ENCODE results near the gene AK2.

DNA sequence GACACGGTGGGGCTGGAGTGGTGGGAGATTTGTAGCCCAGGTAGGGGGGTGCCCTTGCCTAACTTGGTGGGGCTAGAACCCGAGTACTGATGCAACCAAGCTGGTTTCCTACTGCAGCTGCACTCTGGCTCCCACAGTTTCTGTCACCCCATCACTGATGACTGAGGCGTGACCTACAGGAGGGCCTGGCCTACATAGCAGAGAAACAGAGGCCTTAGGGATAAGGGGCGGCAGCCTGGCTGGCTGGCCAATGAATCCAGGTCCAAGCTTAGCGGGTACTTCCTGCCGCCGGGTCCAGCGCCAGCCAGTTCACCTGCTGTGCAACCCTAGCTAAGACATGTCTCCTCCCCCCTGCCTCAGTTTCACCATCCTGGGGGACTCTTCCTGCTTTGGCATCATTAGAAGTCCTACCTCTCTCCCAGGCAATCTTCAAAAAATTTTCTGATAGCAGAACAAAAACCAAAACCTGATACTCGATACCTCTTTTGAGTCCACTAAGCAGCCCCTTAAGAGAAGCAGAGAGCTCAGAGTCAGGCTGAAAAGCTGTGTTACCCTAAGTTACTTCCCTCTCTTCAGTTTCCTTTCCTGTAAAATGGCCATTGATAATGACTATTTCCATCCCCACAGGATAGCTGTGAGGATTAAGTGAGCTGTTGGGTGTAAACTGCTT is 44.7 kb downstream of the AK2 start:
- TF ChIP-seq EZH2 (IDR thresholded peaks at IDR 0.05; ENCODE audit: low read length, unreplicated experiment) (no peak), EZH2phosphoT487 (IDR thresholded peaks at IDR 0.05; ENCODE audit: borderline replicate concordance, low read length) (no peak)
- TF ChIP-seq, protein P1, sequence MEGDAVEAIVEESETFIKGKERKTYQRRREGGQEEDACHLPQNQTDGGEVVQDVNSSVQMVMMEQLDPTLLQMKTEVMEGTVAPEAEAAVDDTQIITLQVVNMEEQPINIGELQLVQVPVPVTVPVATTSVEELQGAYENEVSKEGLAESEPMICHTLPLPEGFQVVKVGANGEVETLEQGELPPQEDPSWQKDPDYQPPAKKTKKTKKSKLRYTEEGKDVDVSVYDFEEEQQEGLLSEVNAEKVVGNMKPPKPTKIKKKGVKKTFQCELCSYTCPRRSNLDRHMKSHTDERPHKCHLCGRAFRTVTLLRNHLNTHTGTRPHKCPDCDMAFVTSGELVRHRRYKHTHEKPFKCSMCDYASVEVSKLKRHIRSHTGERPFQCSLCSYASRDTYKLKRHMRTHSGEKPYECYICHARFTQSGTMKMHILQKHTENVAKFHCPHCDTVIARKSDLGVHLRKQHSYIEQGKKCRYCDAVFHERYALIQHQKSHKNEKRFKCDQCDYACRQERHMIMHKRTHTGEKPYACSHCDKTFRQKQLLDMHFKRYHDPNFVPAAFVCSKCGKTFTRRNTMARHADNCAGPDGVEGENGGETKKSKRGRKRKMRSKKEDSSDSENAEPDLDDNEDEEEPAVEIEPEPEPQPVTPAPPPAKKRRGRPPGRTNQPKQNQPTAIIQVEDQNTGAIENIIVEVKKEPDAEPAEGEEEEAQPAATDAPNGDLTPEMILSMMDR (conservative IDR thresholded peaks at IDR 0.05; ENCODE audit: low read depth, low read length), result no peak

All from PC-3 (cell line).